Astrocyte (in vitro differentiated cells and primary cell): ENCODE measurements around the gene DUS1L. TPM values are rescaled to one million over a fixed set of nuclear protein-coding genes. Genes with fewer than 3 reads are reported as not detected.

Experiments used
- DNase-seq: peaks from one replicate; pipeline ENCODE4 v3.0.0-alpha.2; 2010; ENCODE audit warnings: low read depth
- FAIRE-seq: peaks from 2 replicates; lab custom pipeline; 2011; peaks lifted over from hg19 to GRCh38; lab: Jason Lieb, UNC
- H2AFZ ChIP-seq: 2 replicates; pipeline ENCODE4 v1.6.0; 2012; ENCODE audit warnings: low read depth, low read length, inconsistent platforms
- H3K27ac ChIP-seq: 2 replicates; pipeline ENCODE4 v1.5.1; 2011; ENCODE audit warnings: low read depth, low read length, inconsistent platforms
- H3K27me3 ChIP-seq: 2 replicates; pipeline ENCODE4 v1.6.0; 2011; ENCODE audit warnings: low read length, inconsistent platforms; ENCODE audit not compliant: insufficient read depth
- H3K36me3 ChIP-seq: 2 replicates; pipeline ENCODE4 v1.5.1; 2011; ENCODE audit warnings: low read length, inconsistent platforms; ENCODE audit not compliant: insufficient read depth
- H3K4me1 ChIP-seq: 2 replicates; pipeline ENCODE4 v1.5.1; 2011; ENCODE audit warnings: low read length, inconsistent platforms; ENCODE audit not compliant: insufficient read depth
- H3K4me2 ChIP-seq: 2 replicates; pipeline ENCODE4 v1.6.0; 2012; ENCODE audit warnings: low read length, inconsistent platforms
- H3K4me3 ChIP-seq: 2 replicates; pipeline ENCODE4 v1.5.1; 2011; ENCODE audit warnings: low read depth, mild to moderate bottlenecking, low read length, inconsistent platforms; ENCODE audit not compliant: insufficient read depth
- H3K79me2 ChIP-seq: 2 replicates; pipeline ENCODE4 v1.6.0; 2012; ENCODE audit warnings: mild to moderate bottlenecking, low read length, inconsistent platforms; ENCODE audit not compliant: insufficient read depth
- H3K9ac ChIP-seq: 2 replicates; pipeline ENCODE4 v1.6.0; 2012; ENCODE audit warnings: mild to moderate bottlenecking, low read length, inconsistent platforms
- H3K9me3 ChIP-seq: 2 replicates; pipeline ENCODE4 v1.5.1; 2012; ENCODE audit warnings: low read depth, mild to moderate bottlenecking, low read length, inconsistent platforms; ENCODE audit not compliant: insufficient read depth
- H4K20me1 ChIP-seq: 2 replicates; pipeline ENCODE4 v1.6.0; 2012; ENCODE audit warnings: low read length, inconsistent platforms; ENCODE audit not compliant: insufficient read depth
- H3K27ac Mint-ChIP-seq: one replicate; pipeline ENCODE4 v1.8.0; 2021; ENCODE audit warnings: mild to moderate bottlenecking, mixed read lengths; ENCODE audit not compliant: unreplicated experiment
- H3K27me3 Mint-ChIP-seq: one replicate; pipeline ENCODE4 v1.8.0; 2021; ENCODE audit warnings: low read depth, mixed read lengths; ENCODE audit not compliant: unreplicated experiment
- H3K36me3 Mint-ChIP-seq: one replicate; pipeline ENCODE4 v1.8.0; 2021; ENCODE audit warnings: low read depth, mixed read lengths; ENCODE audit not compliant: unreplicated experiment
- H3K4me1 Mint-ChIP-seq: one replicate; pipeline ENCODE4 v1.8.0; 2021; ENCODE audit warnings: low read depth, mixed read lengths; ENCODE audit not compliant: unreplicated experiment
- H3K4me3 Mint-ChIP-seq: one replicate; pipeline ENCODE4 v1.8.0; 2021; ENCODE audit warnings: mild to moderate bottlenecking, moderate library complexity, mixed read lengths; ENCODE audit not compliant: unreplicated experiment
- H3K9me3 Mint-ChIP-seq: one replicate; pipeline ENCODE4 v1.8.0; 2021; ENCODE audit warnings: mild to moderate bottlenecking, mixed read lengths; ENCODE audit not compliant: unreplicated experiment
- EZH2 ChIP-seq: IDR thresholded peaks from 2 replicates; pipeline ENCODE4 v1.6.1; 2012; ENCODE audit warnings: mild to moderate bottlenecking, low read length, inconsistent platforms; ENCODE audit not compliant: insufficient read depth
- total RNA-seq: library from RNA; stranded (reverse); gene quantifications from 2 replicates; pipeline ENCODE4 v1.2.1, GENCODE V29; 2021
- TF ChIP-seq, protein P1 (sequence below): IDR thresholded peaks from 2 replicates; pipeline ENCODE4 v1.5.1; 2011; ENCODE audit warnings: low read depth, mild to moderate bottlenecking, inconsistent platforms, low read length, moderate library complexity; ENCODE audit not compliant: insufficient read depth

The DUS1L gene
- total RNA-seq, 1 donor from 2014 or later, result 55.1 TPM

DNA sequence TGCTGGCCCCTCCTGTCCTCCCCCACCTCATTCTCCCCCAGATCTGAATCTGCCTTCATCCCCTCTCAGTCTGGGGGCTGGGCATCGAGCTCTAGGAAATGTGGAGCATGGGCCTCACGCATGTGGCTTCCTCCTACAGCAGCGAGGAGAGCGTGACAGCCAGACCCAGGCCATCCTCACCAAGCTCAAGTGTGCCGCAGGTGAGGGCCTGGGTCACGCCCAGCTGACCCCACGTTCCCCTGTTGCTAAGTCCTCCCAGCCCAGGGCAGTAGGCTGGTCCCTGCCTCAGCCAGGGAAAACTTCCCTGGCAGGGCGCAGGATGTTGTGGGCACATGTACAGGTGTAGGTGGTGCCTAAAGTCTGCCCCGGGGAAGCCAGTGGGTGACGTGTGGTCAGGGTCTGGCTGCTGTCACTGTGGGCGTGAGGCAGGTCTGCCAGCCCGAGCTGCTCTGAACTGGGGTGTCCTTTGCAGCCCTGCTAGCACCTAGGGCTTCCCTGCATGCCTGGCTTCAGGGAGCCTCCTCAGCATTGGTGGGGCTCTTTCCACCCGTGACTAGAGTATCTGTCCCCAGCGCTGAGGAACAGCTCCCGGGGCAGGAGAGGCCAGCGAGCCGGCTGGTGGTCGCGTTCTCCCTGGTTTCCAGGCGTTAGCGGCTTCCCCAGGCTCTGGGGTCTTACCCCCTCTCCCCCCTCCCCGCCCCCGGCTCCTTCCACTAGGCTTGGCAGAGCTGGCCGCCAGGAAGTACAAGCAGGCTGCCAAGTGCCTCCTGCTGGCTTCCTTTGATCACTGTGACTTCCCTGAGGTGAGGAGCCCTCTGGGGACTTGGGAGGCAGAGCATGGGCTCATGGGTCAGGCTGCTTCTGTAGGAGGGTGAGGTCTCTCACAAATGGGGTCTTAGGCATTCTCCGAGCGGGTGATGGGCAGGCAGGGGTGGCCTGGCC lies 10.3 kb downstream of the DUS1L start:
- peaks cover 2% of the 10 kb centered on the region for H3K36me3 Mint-ChIP-seq
- Histone ChIP-seq H3K79me2 (peaks cover 42% of the 10 kb centered on the region), H3K27me3 (no peaks in the 10 kb centered on the region), H3K9ac (no peak overlapping the region), H3K4me3 (no peak overlapping the region), H3K9me3 (no peaks in the 10 kb centered on the region), H2AFZ (no peak overlapping the region), H3K4me1 (peaks cover 16% of the 10 kb centered on the region), H3K27ac (no peak overlapping the region), H3K4me2 (no peak overlapping the region), H3K36me3 (peaks cover 3% of the 10 kb centered on the region), H4K20me1 (peaks cover 52% of the 10 kb centered on the region)
- no peak overlapping the region for H3K27ac Mint-ChIP-seq
- FAIRE-seq (no peak), DNase-seq (no peak)
- H3K4me3 Mint-ChIP-seq, result no peak overlapping the region
- no peaks in the 10 kb centered on the region for H3K27me3 Mint-ChIP-seq
- H3K9me3 Mint-ChIP-seq, result no peaks in the 10 kb centered on the region
- TF ChIP-seq, protein P1, sequence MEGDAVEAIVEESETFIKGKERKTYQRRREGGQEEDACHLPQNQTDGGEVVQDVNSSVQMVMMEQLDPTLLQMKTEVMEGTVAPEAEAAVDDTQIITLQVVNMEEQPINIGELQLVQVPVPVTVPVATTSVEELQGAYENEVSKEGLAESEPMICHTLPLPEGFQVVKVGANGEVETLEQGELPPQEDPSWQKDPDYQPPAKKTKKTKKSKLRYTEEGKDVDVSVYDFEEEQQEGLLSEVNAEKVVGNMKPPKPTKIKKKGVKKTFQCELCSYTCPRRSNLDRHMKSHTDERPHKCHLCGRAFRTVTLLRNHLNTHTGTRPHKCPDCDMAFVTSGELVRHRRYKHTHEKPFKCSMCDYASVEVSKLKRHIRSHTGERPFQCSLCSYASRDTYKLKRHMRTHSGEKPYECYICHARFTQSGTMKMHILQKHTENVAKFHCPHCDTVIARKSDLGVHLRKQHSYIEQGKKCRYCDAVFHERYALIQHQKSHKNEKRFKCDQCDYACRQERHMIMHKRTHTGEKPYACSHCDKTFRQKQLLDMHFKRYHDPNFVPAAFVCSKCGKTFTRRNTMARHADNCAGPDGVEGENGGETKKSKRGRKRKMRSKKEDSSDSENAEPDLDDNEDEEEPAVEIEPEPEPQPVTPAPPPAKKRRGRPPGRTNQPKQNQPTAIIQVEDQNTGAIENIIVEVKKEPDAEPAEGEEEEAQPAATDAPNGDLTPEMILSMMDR, result no peak
- no peak for TF ChIP-seq EZH2
- H3K4me1 Mint-ChIP-seq, result peaks cover 5% of the 10 kb centered on the region

GRCh38 chr17:82054351-82055022 lies 11.1 kb downstream of the DUS1L start:
- Histone ChIP-seq H3K4me3 (no peak overlapping the region), H3K4me2 (no peak overlapping the region), H4K20me1 (peaks cover 45% of the 10 kb centered on the region), H2AFZ (no peak overlapping the region), H3K79me2 (peaks cover 43% of the 10 kb centered on the region), H3K27me3 (no peaks in the 10 kb centered on the region), H3K27ac (no peak overlapping the region), H3K9ac (no peak overlapping the region), H3K36me3 (peaks cover 3% of the 10 kb centered on the region), H3K9me3 (no peaks in the 10 kb centered on the region), H3K4me1 (peaks cover 17% of the 10 kb centered on the region)
- H3K36me3 Mint-ChIP-seq, result no peaks in the 10 kb centered on the region
- DNase-seq (no peak), FAIRE-seq (no peak)
- no peak overlapping the region for H3K4me3 Mint-ChIP-seq
- no peak for TF ChIP-seq EZH2
- TF ChIP-seq, protein P1, result no peak
- H3K27ac Mint-ChIP-seq, result no peak overlapping the region
- peaks cover 5% of the 10 kb centered on the region for H3K4me1 Mint-ChIP-seq
- H3K9me3 Mint-ChIP-seq, result no peaks in the 10 kb centered on the region
- no peaks in the 10 kb centered on the region for H3K27me3 Mint-ChIP-seq
